ENCODE results near the gene GLA.

GRCh38 chrX:101416691-101417090 is 9.0 kb upstream of the GLA start:
- TF ChIP-seq GATA2 (IDR thresholded peaks at IDR 0.05; ENCODE audit: low read depth, low read length) (no peak), GATA3 (IDR thresholded peaks at IDR 0.05; ENCODE audit: low read depth, low read length) (no peak)

Measured in SH-SY5Y (cell line).